ENCODE data around the gene IRAK2. TPM values are rescaled to one million over a fixed set of nuclear protein-coding genes. Genes with fewer than 3 reads are reported as not detected.

Gene IRAK2, protein sequence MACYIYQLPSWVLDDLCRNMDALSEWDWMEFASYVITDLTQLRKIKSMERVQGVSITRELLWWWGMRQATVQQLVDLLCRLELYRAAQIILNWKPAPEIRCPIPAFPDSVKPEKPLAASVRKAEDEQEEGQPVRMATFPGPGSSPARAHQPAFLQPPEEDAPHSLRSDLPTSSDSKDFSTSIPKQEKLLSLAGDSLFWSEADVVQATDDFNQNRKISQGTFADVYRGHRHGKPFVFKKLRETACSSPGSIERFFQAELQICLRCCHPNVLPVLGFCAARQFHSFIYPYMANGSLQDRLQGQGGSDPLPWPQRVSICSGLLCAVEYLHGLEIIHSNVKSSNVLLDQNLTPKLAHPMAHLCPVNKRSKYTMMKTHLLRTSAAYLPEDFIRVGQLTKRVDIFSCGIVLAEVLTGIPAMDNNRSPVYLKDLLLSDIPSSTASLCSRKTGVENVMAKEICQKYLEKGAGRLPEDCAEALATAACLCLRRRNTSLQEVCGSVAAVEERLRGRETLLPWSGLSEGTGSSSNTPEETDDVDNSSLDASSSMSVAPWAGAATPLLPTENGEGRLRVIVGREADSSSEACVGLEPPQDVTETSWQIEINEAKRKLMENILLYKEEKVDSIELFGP
- 2.9 and 6.1 TPM in 2 replicates for total RNA-seq

DNA sequence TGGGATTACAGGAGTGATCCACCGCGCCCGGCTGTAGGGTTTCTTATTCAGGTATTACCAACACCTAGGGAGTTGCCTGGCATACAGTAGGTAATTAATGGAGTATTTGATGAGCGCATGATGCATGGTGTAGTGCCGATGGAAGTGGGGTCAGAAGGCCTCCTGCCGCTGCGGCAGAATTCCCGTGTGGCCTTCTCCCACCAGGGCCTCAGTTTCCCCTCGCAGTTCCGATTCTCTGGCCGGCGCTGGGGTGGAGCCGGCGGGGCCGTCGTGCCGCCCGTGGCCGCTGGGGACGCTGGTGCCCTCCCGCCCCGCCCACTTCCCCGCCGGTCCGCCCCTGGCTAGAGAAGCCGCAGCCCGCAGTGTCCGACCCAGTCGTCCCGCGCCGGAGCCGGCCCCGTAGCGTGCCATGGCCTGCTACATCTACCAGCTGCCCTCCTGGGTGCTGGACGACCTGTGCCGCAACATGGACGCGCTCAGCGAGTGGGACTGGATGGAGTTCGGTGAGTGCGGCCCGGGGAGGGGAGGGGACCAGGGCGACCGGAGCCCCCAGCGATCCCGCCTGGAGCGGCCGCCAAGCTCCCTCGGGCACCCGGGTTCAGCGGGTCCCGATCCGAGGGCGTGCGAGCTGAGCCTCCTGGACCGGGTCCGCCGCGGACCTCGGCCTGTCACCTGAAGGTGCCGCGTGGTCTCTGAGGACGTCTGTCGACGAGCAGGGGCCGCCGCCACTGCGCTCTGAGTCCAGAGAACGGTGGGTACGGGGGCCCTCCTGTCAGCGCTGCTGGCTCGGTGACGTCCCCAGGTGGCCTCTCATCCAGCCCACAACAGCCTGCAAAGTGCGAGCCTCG lies at the start of gene IRAK2:
IRAK2 (plus strand) TSS at position 374 of the 848 bp plus-strand sequence; CDS start at position 410, 36 bp downstream.

DNA sequence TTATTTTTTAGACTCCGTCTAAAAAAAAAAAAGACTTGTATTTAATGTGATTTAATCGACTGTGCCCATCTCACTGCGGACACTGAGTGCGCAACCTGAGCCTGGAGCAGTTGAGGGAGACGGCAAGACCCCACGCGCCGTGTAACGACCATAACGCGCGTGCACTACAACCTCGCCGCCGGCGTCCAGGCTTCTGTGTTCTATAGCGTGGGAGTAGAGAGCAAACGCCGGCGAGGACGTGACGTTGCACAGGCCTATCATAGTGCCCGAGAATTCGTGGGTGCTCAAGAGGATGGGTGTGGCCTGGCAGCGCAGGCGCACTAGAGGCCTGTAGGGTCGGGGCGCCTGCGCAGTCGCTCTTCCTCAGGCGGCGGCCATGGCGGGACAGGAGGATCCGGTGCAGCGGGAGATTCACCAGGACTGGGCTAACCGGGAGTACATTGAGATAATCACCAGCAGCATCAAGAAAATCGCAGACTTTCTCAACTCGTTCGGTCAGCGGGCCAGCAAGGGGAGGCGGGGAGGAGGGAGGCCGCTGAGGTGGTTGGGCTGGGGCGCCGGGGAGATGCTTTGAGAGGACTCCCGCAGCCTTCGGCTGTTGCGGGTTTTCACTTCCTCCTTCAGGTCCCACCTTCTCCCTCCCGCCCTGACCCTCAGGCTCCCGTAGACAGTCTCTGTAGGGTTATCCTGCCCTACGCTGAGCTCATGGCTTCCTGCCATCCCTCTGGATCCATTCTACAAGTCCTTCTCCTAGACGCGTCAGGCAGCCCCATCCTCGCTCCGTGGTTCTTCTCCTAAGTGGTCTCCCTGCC lies 49.2 kb upstream of the IRAK2 start, which contains the start of gene BRK1:
BRK1 (plus strand) TSS at position 350 of the 812 bp plus-strand sequence; CDS start at position 377, 27 bp downstream.

DNA sequence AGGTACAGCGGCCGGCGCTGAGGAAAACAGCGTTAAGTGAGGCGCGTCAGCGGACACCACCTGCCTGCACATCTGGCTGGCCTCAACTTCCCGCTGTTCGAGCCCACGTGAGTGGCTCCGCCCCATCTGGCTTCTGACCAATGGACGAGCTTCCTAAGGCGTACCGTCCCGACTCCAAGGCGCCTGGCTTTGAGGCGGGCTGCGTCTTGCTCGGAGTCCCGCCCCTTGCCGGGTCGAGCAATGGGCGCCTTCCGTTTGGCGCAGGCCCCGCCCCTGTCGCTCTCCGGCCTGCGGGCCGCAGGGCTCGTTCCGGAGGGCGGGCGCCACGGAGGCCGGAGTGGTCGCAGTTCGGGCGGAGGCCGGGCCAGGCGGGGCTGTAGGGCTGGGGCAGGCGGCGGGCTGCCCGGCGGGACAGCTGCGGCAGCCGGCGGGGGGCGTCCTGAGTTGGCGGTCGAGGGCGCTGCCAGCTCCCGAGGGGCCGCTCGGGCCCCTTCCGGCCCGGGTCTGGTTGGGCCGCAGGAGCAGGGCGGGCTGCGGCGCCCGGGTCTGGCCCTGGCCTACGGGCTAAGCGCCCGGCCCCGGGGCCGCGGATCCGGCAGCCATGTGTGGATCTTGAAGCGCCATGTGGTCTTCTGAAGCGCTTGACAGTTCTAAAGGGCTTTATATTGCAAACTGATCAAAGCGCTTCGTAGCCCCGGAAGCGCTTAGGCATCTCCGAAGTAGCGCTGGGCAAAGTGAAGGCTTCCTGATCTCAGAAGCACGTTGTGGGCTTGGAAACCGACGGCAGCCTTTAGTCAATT lies 83.7 kb downstream of the IRAK2 start, which contains the start of gene TATDN2:
TATDN2 (plus strand) TSS at position 276 of the 800 bp plus-strand sequence. CDS start 742 bp downstream, outside the sequence.

GRCh38 chr3:10292505-10293419 lies 128.0 kb downstream of the IRAK2 start, which contains the start of gene GHRL:
GHRL (minus strand) TSS chr3:10292947; CDS start chr3:10290180, 2,767 bp downstream.

Other genes with a start within 250 kb of the IRAK2 start
- 42.2 and 42.7 TPM in 2 replicates for gene IL17RC, start 247.8 kb upstream of the IRAK2 start, total RNA-seq
- gene CRELD1, start 231.1 kb upstream of the IRAK2 start, total RNA-seq: 17.4 and 25.5 TPM in 2 replicates
- gene PRRT3, start 212.5 kb upstream of the IRAK2 start, total RNA-seq: 2.0 TPM in 2 replicates
- 35.2 and 37.8 TPM in 2 replicates for gene EMC3, start 178.1 kb upstream of the IRAK2 start, total RNA-seq
- 20.7 and 32.1 TPM in 2 replicates for gene FANCD2, start 138.5 kb upstream of the IRAK2 start, total RNA-seq
- 2.3 TPM in 1 of 2 replicates, not detected in the other for gene FANCD2OS, start 56.7 kb upstream of the IRAK2 start, total RNA-seq
- gene BRK1, start 49.2 kb upstream of the IRAK2 start, total RNA-seq: 101 and 142 TPM in 2 replicates
- gene VHL, start 23.1 kb upstream of the IRAK2 start, total RNA-seq: 28.6 and 36.1 TPM in 2 replicates
- gene TATDN2, start 83.5 kb downstream of the IRAK2 start, total RNA-seq: 11.1 and 11.8 TPM in 2 replicates
- gene GHRL, start 128.0 kb downstream of the IRAK2 start, total RNA-seq: not detected in 2 replicates
- gene SEC13, start 156.2 kb downstream of the IRAK2 start, total RNA-seq: 133 and 155 TPM in 2 replicates